HG03469 (cell line): Measurements from ENCODE around the gene OBI1.

Source experiments
- ATAC-seq: cut with Tn5 transposase; IDR thresholded peaks from one replicate; pipeline ENCODE4 v1.9.1; 2021; ENCODE audit warnings: mild to moderate bottlenecking, moderate library complexity, moderate number of reproducible peaks; ENCODE audit not compliant: unreplicated experiment

The OBI1 gene

GRCh38 chr13:78658630-78659449, at the start of gene OBI1:
Gene OBI1 (minus strand): TSS chr13:78659155. CDS start chr13:78659120, 35 bp downstream.
- ATAC-seq: peak; percentile 52

- ATAC-seq: no peak
These were observed 42.4 kb upstream of the OBI1 start for GRCh38 chr13:78701383-78701782.

DNA sequence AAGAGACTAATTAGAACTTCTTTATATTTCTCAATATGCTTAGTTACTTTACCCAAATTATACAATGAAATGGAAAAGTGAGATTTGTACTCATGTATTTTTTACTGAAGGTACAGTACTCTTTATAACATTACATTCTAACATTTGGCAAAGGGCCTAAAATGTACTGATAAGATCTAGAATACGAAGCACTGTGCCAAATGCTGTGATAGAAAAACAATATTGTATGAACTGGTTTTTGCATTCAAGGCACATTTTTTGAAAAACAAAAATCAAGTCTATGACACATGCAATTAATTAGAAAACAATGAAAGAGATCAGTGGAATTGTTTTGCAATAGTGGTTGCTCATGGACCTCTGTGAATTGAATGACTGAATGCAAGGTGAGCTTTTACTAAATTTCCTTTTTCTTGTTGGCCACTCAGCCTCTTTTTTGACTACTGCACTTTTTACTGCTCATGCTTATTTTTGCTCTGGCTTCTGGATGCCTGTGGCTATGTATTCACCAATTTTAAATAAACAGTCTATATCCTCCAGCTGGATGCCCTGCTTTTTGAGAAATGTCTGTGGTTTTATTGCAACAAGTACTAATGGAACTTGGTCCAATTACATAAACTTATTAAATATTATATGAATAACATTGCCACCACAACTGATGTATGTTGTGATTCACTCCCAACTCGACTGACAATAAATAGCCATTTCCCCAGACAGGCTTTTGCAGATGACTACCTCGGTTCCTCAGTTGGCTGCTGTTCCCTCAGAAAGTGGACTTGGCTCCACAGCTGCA, 41.4 kb upstream of the OBI1 start:
- no peak for ATAC-seq

DNA sequence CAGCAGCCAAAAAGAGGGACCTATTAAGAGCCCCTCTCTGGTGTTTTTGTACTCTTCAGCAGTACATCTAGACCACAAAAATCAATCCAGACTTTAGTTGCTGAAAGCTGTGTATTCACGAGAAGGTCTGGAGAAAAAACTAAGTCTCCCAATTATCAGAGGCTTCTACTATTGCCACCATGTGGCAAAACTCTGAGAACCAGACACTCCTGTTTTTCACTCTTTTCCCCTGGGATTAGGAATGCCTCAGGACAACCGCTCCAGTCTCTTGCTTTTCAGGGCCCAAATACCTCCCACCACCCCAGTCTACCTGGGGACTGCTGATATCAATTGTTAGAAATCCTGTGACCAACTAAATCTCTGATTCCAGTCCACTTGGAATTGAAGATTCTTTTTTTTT, 30.1 kb upstream of the OBI1 start:
- no peak for ATAC-seq

GRCh38 chr13:78686461-78686860, 27.5 kb upstream of the OBI1 start:
- ATAC-seq: no peak

DNA sequence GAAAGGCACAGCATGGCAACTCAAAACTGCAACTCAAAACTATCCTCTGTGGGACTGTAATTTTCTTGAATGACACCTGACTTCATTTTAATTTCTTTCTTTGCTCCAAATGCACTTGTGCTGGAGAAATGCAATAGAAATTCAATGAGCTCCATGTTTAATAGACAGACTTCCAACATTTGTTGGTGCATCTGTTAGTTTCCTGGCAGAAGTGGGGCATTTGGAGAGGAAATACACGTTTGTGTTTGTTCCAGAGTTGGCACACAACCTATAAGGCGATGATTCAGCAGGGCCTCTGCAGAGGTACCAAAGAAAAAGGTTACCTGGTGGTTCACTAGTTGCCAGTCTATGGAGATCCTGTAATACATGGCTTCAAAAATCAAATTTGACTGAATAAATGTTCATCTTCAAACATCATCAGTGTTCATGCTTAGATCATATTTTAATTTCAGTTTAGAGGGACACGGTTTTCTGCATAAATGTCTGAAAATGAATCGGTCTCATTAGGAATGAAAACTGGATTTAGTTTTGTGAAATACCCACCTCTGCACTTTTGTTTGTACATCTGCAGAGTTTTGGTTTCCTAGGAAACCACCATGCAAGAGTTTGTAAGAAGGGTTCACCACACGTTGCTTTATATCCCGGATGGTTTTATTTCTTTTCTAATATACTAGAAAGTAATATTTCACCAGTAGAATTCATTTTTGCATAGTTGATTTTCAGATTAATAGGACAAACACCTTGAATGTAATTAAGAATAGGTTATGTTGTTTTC, 21.8 kb upstream of the OBI1 start:
- ATAC-seq: no peak

GRCh38 chr13:78680115-78680561, 21.2 kb upstream of the OBI1 start:
- no peak for ATAC-seq

DNA sequence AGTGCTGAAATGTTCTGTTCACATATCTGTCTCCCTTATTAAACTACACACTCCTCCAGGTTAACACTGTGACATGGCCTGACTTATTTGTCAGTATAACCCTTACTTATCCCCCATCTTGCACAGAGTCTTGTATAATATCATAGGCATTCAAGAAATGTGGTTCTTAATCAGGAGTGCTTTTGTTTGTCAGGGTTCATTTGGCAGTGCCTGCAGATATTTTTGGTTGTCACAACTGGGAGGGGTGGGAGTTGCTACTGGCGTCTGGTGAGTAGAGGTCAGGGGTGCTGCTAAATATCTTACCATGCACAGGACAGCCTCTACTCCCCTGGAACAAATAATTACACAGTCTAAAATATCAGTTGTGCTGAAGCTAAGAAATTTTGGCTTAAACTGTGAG, 20.4 kb upstream of the OBI1 start:
- no peak for ATAC-seq

DNA sequence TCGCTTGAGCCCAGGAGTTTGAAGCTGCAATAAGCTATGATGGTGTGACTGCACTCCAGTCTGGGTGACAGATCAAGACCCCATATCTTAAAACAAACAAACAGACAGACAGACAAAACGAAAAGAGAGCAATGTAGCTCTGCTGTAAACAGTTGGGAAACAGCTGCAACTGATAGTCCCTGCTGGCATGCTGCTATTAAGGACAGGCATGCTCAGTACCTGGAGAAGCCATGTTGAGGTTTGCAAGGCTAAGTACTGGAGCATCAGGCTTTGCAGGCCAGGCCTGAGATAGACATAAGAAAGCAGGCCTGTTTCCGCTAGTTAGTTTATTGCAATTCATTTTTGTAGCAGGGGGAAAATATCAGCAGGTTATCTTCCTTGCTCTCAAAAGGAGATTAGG, 16.2 kb upstream of the OBI1 start:
- no peak for ATAC-seq

DNA sequence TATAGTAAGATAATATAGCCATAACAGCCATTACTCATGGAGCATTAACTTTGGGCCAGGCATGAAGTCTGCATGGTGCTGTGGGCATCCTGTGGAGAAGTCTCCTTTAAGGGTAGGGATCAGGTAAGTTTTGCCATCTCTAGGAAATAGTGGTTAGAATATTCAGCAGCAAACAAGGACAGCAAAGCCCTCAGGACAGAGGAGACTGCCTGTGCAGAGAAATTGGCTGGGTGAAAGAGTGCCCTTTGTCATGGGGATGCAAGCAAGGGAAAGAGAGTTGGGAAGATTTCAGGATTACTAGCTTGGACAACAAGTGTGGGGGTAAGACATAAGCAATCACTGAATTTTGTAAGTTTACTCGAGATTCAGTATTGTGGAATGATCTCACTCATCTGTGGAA, 15.7 kb upstream of the OBI1 start:
- ATAC-seq: no peak

GRCh38 chr13:78662467-78662866, 3.5 kb upstream of the OBI1 start:
- ATAC-seq: no peak

DNA sequence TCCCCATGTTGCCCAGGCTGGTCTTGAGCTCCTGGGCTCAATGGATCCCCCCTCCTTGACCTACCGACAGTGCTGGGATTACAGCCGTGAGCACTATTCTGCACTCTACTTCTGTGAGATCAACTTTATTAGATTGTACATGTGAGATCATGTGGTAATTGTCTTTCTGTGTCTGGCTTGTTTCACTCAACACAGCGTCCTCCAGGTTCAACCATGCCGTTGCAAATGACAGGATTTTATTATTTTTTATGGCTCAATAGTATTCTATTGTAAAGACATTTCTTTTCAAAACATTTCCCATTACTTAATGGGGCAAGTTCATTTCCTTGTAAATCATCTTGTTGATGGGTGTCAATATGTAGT, 1.5 kb upstream of the OBI1 start:
- no peak for ATAC-seq

DNA sequence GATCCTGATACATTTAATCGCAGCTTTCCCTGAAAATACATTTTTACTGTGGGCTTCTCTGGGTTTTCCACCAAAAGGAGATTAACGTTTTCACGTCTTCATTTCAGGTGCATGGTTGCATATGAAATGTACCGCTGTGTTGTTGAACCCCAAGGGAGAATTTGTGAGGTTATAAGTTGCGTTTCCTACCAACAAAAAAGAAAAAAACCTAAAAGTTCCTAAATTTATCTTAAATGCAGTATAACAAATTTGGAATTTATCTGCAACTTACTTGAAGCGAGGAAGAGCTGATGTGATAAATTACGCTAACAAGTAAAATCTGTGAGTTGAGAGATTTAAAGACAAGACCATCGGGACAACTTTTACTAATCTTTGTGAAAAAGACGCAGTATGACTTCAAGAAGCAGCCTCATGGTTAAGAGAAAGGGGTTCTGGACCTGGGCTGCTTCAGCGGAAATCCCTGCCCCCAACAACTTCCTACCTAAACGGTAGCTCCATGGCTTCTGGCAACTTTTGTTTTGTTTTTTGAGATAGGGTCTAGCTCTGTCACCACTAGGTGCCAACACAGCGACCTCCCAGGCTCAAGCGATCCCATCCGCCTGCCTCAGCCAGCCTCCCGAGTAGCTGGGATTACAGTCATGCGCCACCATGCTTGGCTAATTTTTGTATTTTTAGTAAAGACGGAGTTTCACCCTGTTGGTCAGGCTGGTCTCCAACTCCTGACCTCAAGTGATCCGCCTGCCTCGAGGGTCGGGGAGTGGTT, 958 bp upstream of the OBI1 start:
- no peak for ATAC-seq

- ATAC-seq: no peak
These were observed 435 bp upstream of the OBI1 start for GRCh38 chr13:78659450-78659730.

DNA sequence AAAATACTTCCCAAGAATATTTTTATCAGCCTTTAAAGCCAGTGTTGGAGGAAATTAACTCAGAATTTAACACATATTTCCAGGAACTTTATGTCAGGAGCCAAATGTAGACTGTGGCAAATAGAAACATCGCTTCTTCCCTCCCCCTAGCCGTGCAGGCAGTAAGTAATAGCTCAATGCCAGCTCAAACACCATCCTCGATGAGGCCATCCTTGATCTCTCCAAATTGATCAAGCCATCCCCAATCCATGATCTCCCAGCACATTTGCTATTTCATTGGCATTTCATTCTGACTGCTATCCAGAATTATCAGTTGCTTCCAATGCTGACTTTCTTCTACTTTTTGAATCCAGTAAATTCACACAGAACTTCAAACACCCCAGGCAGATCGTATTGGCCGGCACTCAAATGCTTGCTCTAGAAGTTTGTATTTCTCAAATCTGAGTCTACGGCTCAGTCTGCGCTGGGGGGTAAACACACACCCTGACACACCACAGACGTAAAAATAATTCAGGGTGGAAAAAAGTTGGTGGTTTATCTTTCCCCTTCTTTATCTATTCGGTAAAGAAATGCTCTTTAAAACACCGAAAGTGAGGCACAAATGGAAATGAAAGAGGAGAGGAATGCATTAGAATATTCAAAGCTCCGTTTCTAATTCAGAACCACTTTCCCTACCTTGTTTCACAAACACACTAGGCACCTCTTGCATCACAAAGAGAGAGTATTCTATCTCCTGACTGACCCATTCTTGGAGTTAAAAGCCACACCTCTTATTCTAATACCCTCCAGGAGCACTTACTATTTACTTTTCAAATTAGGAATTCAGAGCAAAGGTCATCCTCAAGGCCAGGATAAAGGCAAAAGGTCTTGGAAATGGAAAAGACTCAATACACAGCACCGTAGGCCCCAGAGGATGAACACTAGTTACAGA, 991 bp downstream of the OBI1 start:
- ATAC-seq: peak; percentile 10

- ATAC-seq: no peak
These were observed 3.0 kb downstream of the OBI1 start for GRCh38 chr13:78655906-78656305.

- no peak for ATAC-seq
These were observed 3.9 kb downstream of the OBI1 start for GRCh38 chr13:78655007-78655406.

GRCh38 chr13:78652651-78653050, 6.3 kb downstream of the OBI1 start:
- ATAC-seq: no peak

GRCh38 chr13:78650717-78651083, 8.3 kb downstream of the OBI1 start:
- no peak for ATAC-seq
